Effector memory CD4-positive, alpha-beta T cell (primary cell): ENCODE results near the gene PROC.
"Not testable (repeated sequence)": the region's sequence is repeated elsewhere in the genome, so short reads cannot be mapped to it uniquely, and the experiment has no call there.

ENCODE experiments used
- DNase-seq, 3 donors: peaks; one replicate each; pipeline ENCODE4 v3.0.0-alpha.2; 2020
- H3K27ac ChIP-seq: 2 replicates; pipeline ENCODE4 v1.7.0; 2013; ENCODE audit warnings: mild to moderate bottlenecking, low read length, moderate library complexity; ENCODE audit not compliant: insufficient read depth, poor library complexity, severe bottlenecking
- H3K27me3 ChIP-seq: replicated peaks from 2 replicates; pipeline ENCODE4 v1.7.0; 2013; ENCODE audit warnings: mild to moderate bottlenecking, low read length; ENCODE audit not compliant: insufficient read depth, control insufficient read depth, poor library complexity, severe bottlenecking
- H3K36me3 ChIP-seq: 2 replicates; pipeline ENCODE4 v1.7.0; 2013; ENCODE audit warnings: mild to moderate bottlenecking, low read length, moderate library complexity; ENCODE audit not compliant: control insufficient read depth, insufficient read depth
- H3K4me1 ChIP-seq: 2 replicates; pipeline ENCODE4 v1.7.0; 2013; ENCODE audit warnings: low read length, mild to moderate bottlenecking; ENCODE audit not compliant: control insufficient read depth, insufficient read depth, poor library complexity, severe bottlenecking
- H3K4me3 ChIP-seq: 2 replicates; pipeline ENCODE4 v1.7.0; 2013; ENCODE audit warnings: low read length, low read depth, mild to moderate bottlenecking; ENCODE audit not compliant: insufficient read depth, poor library complexity, severe bottlenecking
- H3K9me3 ChIP-seq: 2 replicates; pipeline ENCODE4 v1.7.0; 2013; ENCODE audit warnings: mild to moderate bottlenecking, low read length, moderate library complexity; ENCODE audit not compliant: control insufficient read depth

Gene PROC

GRCh38 chr2:127439343-127439742, 21.1 kb downstream of the PROC start:
- H3K4me3 ChIP-seq: no peak overlapping the region
- no peaks in the 10 kb centered on the region for H3K27me3 ChIP-seq
- H3K36me3 ChIP-seq: no peaks in the 10 kb centered on the region
- no peak overlapping the region for H3K27ac ChIP-seq
- H3K9me3 ChIP-seq: peaks cover 6% of the 10 kb centered on the region
- H3K4me1 ChIP-seq: no peaks in the 10 kb centered on the region
- DNase-seq: no peak

GRCh38 chr2:127448526-127448925, 30.3 kb downstream of the PROC start:
- Histone ChIP-seq H3K9me3 (no peaks in the 10 kb centered on the region), H3K36me3 (no peaks in the 10 kb centered on the region), H3K4me1 (no peaks in the 10 kb centered on the region), H3K27me3 (no peaks in the 10 kb centered on the region), H3K27ac (no peak overlapping the region), H3K4me3 (no peak overlapping the region)
- DNase-seq: no peak

GRCh38 chr2:127449414-127449813, 31.2 kb downstream of the PROC start:
- Histone ChIP-seq H3K27me3 (no peaks in the 10 kb centered on the region), H3K27ac (no peak overlapping the region), H3K9me3 (no peaks in the 10 kb centered on the region), H3K4me1 (no peaks in the 10 kb centered on the region), H3K36me3 (no peaks in the 10 kb centered on the region), H3K4me3 (no peak overlapping the region)
- no peak for DNase-seq

GRCh38 chr2:127449898-127450297, 31.7 kb downstream of the PROC start:
- no peak overlapping the region for H3K4me3 ChIP-seq
- H3K27me3 ChIP-seq: no peaks in the 10 kb centered on the region
- DNase-seq: no peak
- H3K36me3 ChIP-seq: no peaks in the 10 kb centered on the region
- H3K27ac ChIP-seq: no peak overlapping the region
- no peaks in the 10 kb centered on the region for H3K9me3 ChIP-seq
- no peaks in the 10 kb centered on the region for H3K4me1 ChIP-seq

- DNase-seq: no peak
- H3K36me3 ChIP-seq: no peaks in the 10 kb centered on the region
- no peak overlapping the region for H3K27ac ChIP-seq
- H3K27me3 ChIP-seq: no peaks in the 10 kb centered on the region
- H3K4me1 ChIP-seq: no peaks in the 10 kb centered on the region
- no peaks in the 10 kb centered on the region for H3K9me3 ChIP-seq
- H3K4me3 ChIP-seq: no peak overlapping the region
Measured at GRCh38 chr2:127451981-127452380, 33.8 kb downstream of the PROC start.

GRCh38 chr2:127452423-127452822, 34.2 kb downstream of the PROC start:
- not testable (repeated sequence) for DNase-seq, H3K36me3 ChIP-seq, H3K9me3 ChIP-seq, H3K4me3 ChIP-seq, H3K27ac ChIP-seq, H3K4me1 ChIP-seq, H3K27me3 ChIP-seq

GRCh38 chr2:127453013-127453391, 34.8 kb downstream of the PROC start:
- Histone ChIP-seq H3K4me3 (no peak overlapping the region), H3K36me3 (no peaks in the 10 kb centered on the region), H3K27me3 (no peaks in the 10 kb centered on the region), H3K4me1 (no peaks in the 10 kb centered on the region), H3K9me3 (no peaks in the 10 kb centered on the region), H3K27ac (no peak overlapping the region)
- DNase-seq: no peak

- Histone ChIP-seq H3K27me3 (no peaks in the 10 kb centered on the region), H3K9me3 (no peaks in the 10 kb centered on the region), H3K4me3 (no peak overlapping the region), H3K4me1 (no peaks in the 10 kb centered on the region), H3K36me3 (no peaks in the 10 kb centered on the region), H3K27ac (no peak overlapping the region)
- DNase-seq: no peak
Measured at GRCh38 chr2:127453392-127454171, 35.4 kb downstream of the PROC start.

GRCh38 chr2:127454595-127455565, 36.7 kb downstream of the PROC start:
- Histone ChIP-seq H3K27ac (no peak overlapping the region), H3K36me3 (no peaks in the 10 kb centered on the region), H3K4me1 (no peaks in the 10 kb centered on the region), H3K9me3 (no peaks in the 10 kb centered on the region), H3K4me3 (no peak overlapping the region), H3K27me3 (no peaks in the 10 kb centered on the region)
- DNase-seq: no peak
